Activated naive CD4-positive, alpha-beta T cell treated with anti-CD3 and anti-CD28 coated beads, Interleukin-2, amount 50 U/mL, for 72 hours (primary cell): ENCODE measurements around the gene AGXT2. TPM values are rescaled to one million over a fixed set of nuclear protein-coding genes. Genes with fewer than 3 reads are reported as not detected.

Experiments used
- ATAC-seq, 2 donors: fragments of 150-1000 bp; cut with Tn5 transposase; 2 replicates each; pipeline ENCODE4 v1.10.0; 2021; ENCODE audit warnings: mild to moderate bottlenecking in 2 of 2, moderate library complexity in 2 of 2
- DNase-seq, 2 donors: peaks; one replicate each; pipeline ENCODE4 v3.0.0; 2021 to 2022; ENCODE audit warnings: low spot score in 2 of 2
- H3K27ac Mint-ChIP-seq, 2 donors: one replicate each; pipeline ENCODE4 v1.8.0; 2022; ENCODE audit warnings: mild to moderate bottlenecking in 2 of 2, mixed read lengths in 2 of 2
- H3K36me3 Mint-ChIP-seq, 2 donors: one replicate each; pipeline ENCODE4 v1.8.0; 2022; ENCODE audit warnings: mixed read lengths in 2 of 2
- H3K9me3 Mint-ChIP-seq, 2 donors: one replicate each; pipeline ENCODE4 v1.8.0; 2022; ENCODE audit warnings: mixed read lengths in 2 of 2
- total RNA-seq, 2 donors: library from RNA; stranded (reverse); gene quantifications; one replicate each; pipeline ENCODE4 v1.2.3, GENCODE V29; 2022

AGXT2 gene
- total RNA-seq, result not detected

- Mint-ChIP-seq H3K36me3 (no peaks in the 10 kb centered on the region), H3K9me3 (no peaks in the 10 kb centered on the region), H3K27ac (no peak within 1 kb of the TSS)
- ATAC-seq (no peak), DNase-seq (no peak)
Measured at GRCh38 chr5:35047785-35048404, at the start of gene AGXT2. Gene AGXT2 (minus strand): TSS chr5:35047949. CDS start chr5:35047892, 57 bp downstream.

- no peak for ATAC-seq
- no peaks in the 10 kb centered on the region for H3K9me3 Mint-ChIP-seq
- H3K27ac Mint-ChIP-seq, result no peak overlapping the region
- H3K36me3 Mint-ChIP-seq, result no peaks in the 10 kb centered on the region
- no peak for DNase-seq
Measured at GRCh38 chr5:35096932-35097331, 49.2 kb upstream of the AGXT2 start.

- ATAC-seq (no peak), DNase-seq (no peak)
- Mint-ChIP-seq H3K27ac (no peak overlapping the region), H3K36me3 (no peaks in the 10 kb centered on the region), H3K9me3 (no peaks in the 10 kb centered on the region)
Measured at GRCh38 chr5:35096216-35096615, 48.5 kb upstream of the AGXT2 start.

GRCh38 chr5:35095366-35095765 is 47.6 kb upstream of the AGXT2 start:
- Mint-ChIP-seq H3K36me3 (no peaks in the 10 kb centered on the region), H3K9me3 (no peaks in the 10 kb centered on the region), H3K27ac (no peak overlapping the region)
- ATAC-seq (no peak), DNase-seq (no peak)

GRCh38 chr5:35094948-35095347 is 47.2 kb upstream of the AGXT2 start:
- Mint-ChIP-seq H3K27ac (no peak overlapping the region), H3K36me3 (no peaks in the 10 kb centered on the region), H3K9me3 (no peaks in the 10 kb centered on the region)
- no peak for DNase-seq
- ATAC-seq, result no peak

- no peak for ATAC-seq
- Mint-ChIP-seq H3K36me3 (no peaks in the 10 kb centered on the region), H3K9me3 (no peaks in the 10 kb centered on the region), H3K27ac (no peak overlapping the region)
- DNase-seq, result no peak
Measured at GRCh38 chr5:35092703-35093102, 45.0 kb upstream of the AGXT2 start.

- DNase-seq, result no peak
- Mint-ChIP-seq H3K9me3 (no peaks in the 10 kb centered on the region), H3K36me3 (no peaks in the 10 kb centered on the region), H3K27ac (no peak overlapping the region)
- no peak for ATAC-seq
Measured at GRCh38 chr5:35091704-35092103, 44.0 kb upstream of the AGXT2 start.

- ATAC-seq (peak in 1 of 2 donors; percentile 58), DNase-seq (peak in 1 of 2 donors; percentile 62)
- H3K36me3 Mint-ChIP-seq, result no peaks in the 10 kb centered on the region
- no peaks in the 10 kb centered on the region for H3K9me3 Mint-ChIP-seq
- H3K27ac Mint-ChIP-seq, result no peak overlapping the region
Measured at GRCh38 chr5:35089334-35090314, 41.9 kb upstream of the AGXT2 start.

GRCh38 chr5:35087991-35088390 is 40.2 kb upstream of the AGXT2 start:
- ATAC-seq (no peak), DNase-seq (no peak)
- H3K9me3 Mint-ChIP-seq, result no peaks in the 10 kb centered on the region
- no peak overlapping the region for H3K27ac Mint-ChIP-seq
- H3K36me3 Mint-ChIP-seq, result no peaks in the 10 kb centered on the region

GRCh38 chr5:35083150-35083549 is 35.4 kb upstream of the AGXT2 start:
- ATAC-seq (no peak), DNase-seq (no peak)
- H3K27ac Mint-ChIP-seq, result no peak overlapping the region
- no peaks in the 10 kb centered on the region for H3K9me3 Mint-ChIP-seq
- no peaks in the 10 kb centered on the region for H3K36me3 Mint-ChIP-seq

- no peaks in the 10 kb centered on the region for H3K9me3 Mint-ChIP-seq
- no peaks in the 10 kb centered on the region for H3K36me3 Mint-ChIP-seq
- ATAC-seq, result no peak
- DNase-seq, result no peak
- no peak overlapping the region for H3K27ac Mint-ChIP-seq
Measured at GRCh38 chr5:35082530-35082929, 34.8 kb upstream of the AGXT2 start.

GRCh38 chr5:35081134-35081533 is 33.4 kb upstream of the AGXT2 start:
- no peak overlapping the region for H3K27ac Mint-ChIP-seq
- peaks cover 4% of the 10 kb centered on the region in 2 donors for H3K36me3 Mint-ChIP-seq
- peaks cover 4% of the 10 kb centered on the region in 2 donors for H3K9me3 Mint-ChIP-seq
- DNase-seq (no peak), ATAC-seq (no peak)

- Mint-ChIP-seq H3K9me3 (peaks cover 5 to 6% of the 10 kb centered on the region in 2 donors), H3K36me3 (peaks cover 6 to 7% of the 10 kb centered on the region in 2 donors), H3K27ac (no peak overlapping the region)
- no peak for ATAC-seq
- no peak for DNase-seq
Measured at GRCh38 chr5:35073160-35073559, 25.4 kb upstream of the AGXT2 start.

- Mint-ChIP-seq H3K9me3 (no peaks in the 10 kb centered on the region), H3K36me3 (no peaks in the 10 kb centered on the region), H3K27ac (no peak overlapping the region)
- ATAC-seq, result no peak
- no peak for DNase-seq
Measured at GRCh38 chr5:35069188-35069587, 21.4 kb upstream of the AGXT2 start.

GRCh38 chr5:35067985-35068384 is 20.2 kb upstream of the AGXT2 start:
- no peak for ATAC-seq
- Mint-ChIP-seq H3K9me3 (no peaks in the 10 kb centered on the region), H3K36me3 (no peaks in the 10 kb centered on the region), H3K27ac (no peak overlapping the region)
- no peak for DNase-seq

- no peaks in the 10 kb centered on the region for H3K36me3 Mint-ChIP-seq
- H3K27ac Mint-ChIP-seq, result no peak overlapping the region
- no peak for DNase-seq
- H3K9me3 Mint-ChIP-seq, result no peaks in the 10 kb centered on the region
- ATAC-seq, result no peak
Measured at GRCh38 chr5:35066260-35066795, 18.6 kb upstream of the AGXT2 start.

GRCh38 chr5:35063414-35063813 is 15.7 kb upstream of the AGXT2 start:
- H3K27ac Mint-ChIP-seq, result no peak overlapping the region
- no peaks in the 10 kb centered on the region for H3K9me3 Mint-ChIP-seq
- no peak for ATAC-seq
- DNase-seq, result no peak
- no peaks in the 10 kb centered on the region for H3K36me3 Mint-ChIP-seq
